ENCODE measurements around the gene POLR1F. TPM values are rescaled to one million over a fixed set of nuclear protein-coding genes. Genes with fewer than 3 reads are reported as not detected.
"Not testable (repeated sequence)": the region's sequence is repeated elsewhere in the genome, so short reads cannot be mapped to it uniquely, and the experiment has no call there.

Gene POLR1F
- polyA plus RNA-seq, 1 donor (not counting 4 experiments of a cell fraction or from before 2014, with no cell fraction given), result 22.4 TPM

GRCh38 chr7:19692111-19692828, 16.6 kb downstream of the POLR1F start:
- no peak for DNase-seq (ENCODE audit: low read depth, low spot score)
- dilution Hi-C loops (cut with MboI; ENCODE audit: extremely low pct_ligation_motif_present, low sequenced_read_pairs), result no loop called here

DNA sequence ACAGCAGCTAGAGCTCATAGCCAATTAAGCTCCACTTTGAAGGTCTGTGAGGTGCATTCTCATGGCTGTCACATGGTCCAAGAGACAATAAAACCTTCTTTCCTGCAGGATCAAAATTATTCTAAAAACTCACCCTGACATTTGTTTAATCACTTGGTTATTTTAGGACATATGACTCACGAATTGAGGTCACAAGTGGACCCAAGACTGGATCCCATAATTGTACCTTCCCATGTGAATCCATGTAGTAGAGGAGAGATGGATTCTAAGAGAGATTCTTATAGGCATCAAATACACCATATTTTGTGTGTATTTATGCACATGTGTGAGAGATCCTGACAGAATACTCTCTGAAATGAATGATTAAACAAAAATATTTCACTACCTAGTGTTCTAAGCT, 18.1 kb downstream of the POLR1F start:
- dilution Hi-C loops (cut with MboI; ENCODE audit: extremely low pct_ligation_motif_present, low sequenced_read_pairs), result no loop called here

More at GRCh38 chr7:19692111-19692828, 16.6 kb downstream of the POLR1F start:
- TF ChIP-seq CTCF (optimal IDR thresholded peaks at IDR 0.05 in 1 of 3, IDR thresholded peaks at IDR 0.05 in 1 of 3, conservative IDR thresholded peaks at IDR 0.05 in 1 of 3; ENCODE audit: extremely low read depth in 1 of 3, insufficient read depth in 2 of 3, low read length in 3 of 3), result no peak
- no peak for TF ChIP-seq EZH2 (IDR thresholded peaks at IDR 0.05; ENCODE audit: low read length)
- Histone ChIP-seq H3K27ac (ENCODE audit: control insufficient read depth, insufficient read depth, low read length) (no peak overlapping the region), H4K20me1 (ENCODE audit: control insufficient read depth, extremely low read depth, insufficient read depth, low read length) (no peaks in the 10 kb centered on the region), H3K9ac (ENCODE audit: control insufficient read depth, extremely low read depth, insufficient read depth, low read length) (no peak overlapping the region), H3K4me2 (ENCODE audit: control insufficient read depth, extremely low read depth, insufficient read depth, low read depth, low read length) (no peak overlapping the region), H3K36me3 (ENCODE audit: control insufficient read depth in 2 of 2, extremely low read depth in 1 of 2, insufficient read depth in 2 of 2, low read length in 2 of 2) (peaks cover 0 to under 1% of the 10 kb centered on the region in 2 experiments), H2AFZ (ENCODE audit: control insufficient read depth, low read length) (no peak overlapping the region), H3K4me3 (ENCODE audit: control insufficient read depth in 2 of 3, extremely low read depth in 1 of 3, insufficient read depth in 2 of 3, low read depth in 1 of 3, low read length in 3 of 3) (no peak overlapping the region), H3K79me2 (ENCODE audit: control insufficient read depth, insufficient read depth, low read length) (no peaks in the 10 kb centered on the region), H3K9me3 (ENCODE audit: control insufficient read depth, low read depth, low read length) (no peaks in the 10 kb centered on the region), H3K4me1 (ENCODE audit: control insufficient read depth, extremely low read depth, insufficient read depth, low read length) (no peaks in the 10 kb centered on the region), H3K9me1 (ENCODE audit: control insufficient read depth, extremely low read depth, insufficient read depth, low read length) (no peaks in the 10 kb centered on the region), H3K27me3 (ENCODE audit: control insufficient read depth, extremely low read depth, insufficient read depth, low read length) (no peaks in the 10 kb centered on the region)
- no peak for FAIRE-seq

GRCh38 chr7:19689130-19689529, 19.7 kb downstream of the POLR1F start:
- DNase-seq (ENCODE audit: low read depth, low spot score); H3K9me3 ChIP-seq (ENCODE audit: control insufficient read depth, low read depth, low read length); FAIRE-seq; dilution Hi-C loops (cut with MboI; ENCODE audit: extremely low pct_ligation_motif_present, low sequenced_read_pairs); H3K27me3 ChIP-seq (ENCODE audit: control insufficient read depth, extremely low read depth, insufficient read depth, low read length); H2AFZ ChIP-seq (ENCODE audit: control insufficient read depth, low read length); H3K9me1 ChIP-seq (ENCODE audit: control insufficient read depth, extremely low read depth, insufficient read depth, low read length); H3K4me1 ChIP-seq (ENCODE audit: control insufficient read depth, extremely low read depth, insufficient read depth, low read length); H3K9ac ChIP-seq (ENCODE audit: control insufficient read depth, extremely low read depth, insufficient read depth, low read length); H3K27ac ChIP-seq (ENCODE audit: control insufficient read depth, insufficient read depth, low read length); H3K4me3 ChIP-seq (ENCODE audit: control insufficient read depth in 2 of 3, extremely low read depth in 1 of 3, insufficient read depth in 2 of 3, low read depth in 1 of 3, low read length in 3 of 3); H3K36me3 ChIP-seq (ENCODE audit: control insufficient read depth in 2 of 2, extremely low read depth in 1 of 2, insufficient read depth in 2 of 2, low read length in 2 of 2); H3K79me2 ChIP-seq (ENCODE audit: control insufficient read depth, insufficient read depth, low read length); H4K20me1 ChIP-seq (ENCODE audit: control insufficient read depth, extremely low read depth, insufficient read depth, low read length); H3K4me2 ChIP-seq (ENCODE audit: control insufficient read depth, extremely low read depth, insufficient read depth, low read depth, low read length): not testable (repeated sequence)

More for the DNA sequence above, 18.1 kb downstream of the POLR1F start:
- no peaks in the 10 kb centered on the region for H4K20me1 ChIP-seq (ENCODE audit: control insufficient read depth, extremely low read depth, insufficient read depth, low read length)
- H3K4me3 ChIP-seq (ENCODE audit: control insufficient read depth in 2 of 3, extremely low read depth in 1 of 3, insufficient read depth in 2 of 3, low read depth in 1 of 3, low read length in 3 of 3), result no peak overlapping the region
- no peaks in the 10 kb centered on the region for H3K9me3 ChIP-seq (ENCODE audit: control insufficient read depth, low read depth, low read length)
- no peaks in the 10 kb centered on the region for H3K36me3 ChIP-seq (ENCODE audit: control insufficient read depth in 2 of 2, extremely low read depth in 1 of 2, insufficient read depth in 2 of 2, low read length in 2 of 2)
- H3K27ac ChIP-seq (ENCODE audit: control insufficient read depth, insufficient read depth, low read length), result no peak overlapping the region
- H3K4me2 ChIP-seq (ENCODE audit: control insufficient read depth, extremely low read depth, insufficient read depth, low read depth, low read length), result no peak overlapping the region
- no peaks in the 10 kb centered on the region for H3K79me2 ChIP-seq (ENCODE audit: control insufficient read depth, insufficient read depth, low read length)
- FAIRE-seq, result no peak
- no peaks in the 10 kb centered on the region for H3K27me3 ChIP-seq (ENCODE audit: control insufficient read depth, extremely low read depth, insufficient read depth, low read length)
- H3K9ac ChIP-seq (ENCODE audit: control insufficient read depth, extremely low read depth, insufficient read depth, low read length), result no peak overlapping the region
- DNase-seq (ENCODE audit: low read depth, low spot score), result no peak
- no peaks in the 10 kb centered on the region for H3K4me1 ChIP-seq (ENCODE audit: control insufficient read depth, extremely low read depth, insufficient read depth, low read length)
- TF ChIP-seq CTCF (optimal IDR thresholded peaks at IDR 0.05 in 1 of 3, IDR thresholded peaks at IDR 0.05 in 1 of 3, conservative IDR thresholded peaks at IDR 0.05 in 1 of 3; ENCODE audit: extremely low read depth in 1 of 3, insufficient read depth in 2 of 3, low read length in 3 of 3) (no peak), EZH2 (IDR thresholded peaks at IDR 0.05; ENCODE audit: low read length) (no peak)
- H2AFZ ChIP-seq (ENCODE audit: control insufficient read depth, low read length), result no peak overlapping the region
- no peaks in the 10 kb centered on the region for H3K9me1 ChIP-seq (ENCODE audit: control insufficient read depth, extremely low read depth, insufficient read depth, low read length)

Data from keratinocyte (primary cell).